Neural cell (in vitro differentiated cells): ENCODE results near the gene ACADM. TPM values are rescaled to one million over a fixed set of nuclear protein-coding genes. Genes with fewer than 3 reads are reported as not detected.

Source experiments
- H2AFZ ChIP-seq: fragments of 200-600, 300-800 bp; sonication (generic), shearing (Covaris generic); 2 replicates; pipeline ENCODE4 v1.6.0; 2014; ENCODE audit warnings: low read depth, mild to moderate bottlenecking, antibody characterized with exemption, low read length, moderate library complexity
- H3F3A ChIP-seq: fragments of 200-600 bp; shearing (Covaris generic); 2 replicates; pipeline ENCODE4 v1.6.1; 2016; ENCODE audit warnings: mild to moderate bottlenecking, moderate library complexity, mixed read lengths, antibody characterized with exemption, low read length; ENCODE audit not compliant: insufficient read depth, poor library complexity, severe bottlenecking
- H3K27ac ChIP-seq: fragments of 200-600, 300-800 bp; sonication (generic), shearing (Covaris generic); 2 replicates; pipeline ENCODE4 v1.5.1; 2014; ENCODE audit warnings: mild to moderate bottlenecking, low read length, moderate library complexity
- H3K27me3 ChIP-seq: fragments of 300-800, 200-600 bp; sonication (generic), shearing (Covaris generic); 2 replicates; pipeline ENCODE4 v1.6.0; 2014; ENCODE audit warnings: mild to moderate bottlenecking, low read depth, low read length, moderate library complexity; ENCODE audit not compliant: insufficient read depth
- H3K36me3 ChIP-seq: fragments of 300-800, 200-600 bp; sonication (generic), shearing (Covaris generic); 2 replicates; pipeline ENCODE4 v1.5.1; 2014; ENCODE audit warnings: mild to moderate bottlenecking, antibody characterized with exemption, low read length, moderate library complexity; ENCODE audit not compliant: insufficient read depth
- H3K4me2 ChIP-seq: fragments of 300-800, 200-600 bp; sonication (generic), shearing (Covaris generic); 2 replicates; pipeline ENCODE4 v1.6.0; 2014; ENCODE audit warnings: mild to moderate bottlenecking, low read length
- H3K4me3 ChIP-seq: fragments of 300-800, 200-600 bp; sonication (generic), shearing (Covaris generic); 2 replicates; pipeline ENCODE4 v1.5.1; 2014; ENCODE audit warnings: mild to moderate bottlenecking, low read length, moderate library complexity
- H3K79me2 ChIP-seq: fragments of 200-600 bp; shearing (Covaris generic); replicated peaks from 2 replicates; pipeline ENCODE4 v1.6.0; 2014; ENCODE audit warnings: mild to moderate bottlenecking, low read length, moderate library complexity; ENCODE audit not compliant: insufficient read depth
- H3K9ac ChIP-seq: fragments of 300-800, 200-600 bp; sonication (generic), shearing (Covaris generic); 2 replicates; pipeline ENCODE4 v1.6.1; 2016; ENCODE audit warnings: mild to moderate bottlenecking, low read length, mixed read lengths
- H3K9me2 ChIP-seq: fragments of 200-600 bp; shearing (Covaris generic); 2 replicates; pipeline ENCODE4 v1.6.1; 2016; ENCODE audit warnings: mild to moderate bottlenecking, low read length, mixed read lengths; ENCODE audit not compliant: insufficient read depth
- H3K9me3 ChIP-seq: fragments of 200-600, 300-800 bp; sonication (generic), shearing (Covaris generic); 2 replicates; pipeline ENCODE4 v1.6.1; 2016; ENCODE audit warnings: mild to moderate bottlenecking, mixed run types, low read length, moderate library complexity, mixed read lengths
- H4K20me1 ChIP-seq: fragments of 200-600 bp; shearing (Covaris generic); 2 replicates; pipeline ENCODE4 v1.6.1; 2016; ENCODE audit warnings: mild to moderate bottlenecking, mixed run types; ENCODE audit not compliant: insufficient read depth
- EP300 ChIP-seq: fragments of 450-650 bp; conservative IDR thresholded peaks from 2 replicates; pipeline ENCODE4 v1.6.1; 2014; ENCODE audit warnings: antibody characterized with exemption, mild to moderate bottlenecking, moderate library complexity; ENCODE audit not compliant: poor library complexity, severe bottlenecking
- EZH2 ChIP-seq: fragments of 200-600, 300-800 bp; shearing (Covaris generic), sonication (generic); IDR thresholded peaks from 2 replicates; pipeline ENCODE4 v1.6.1; 2014; ENCODE audit warnings: antibody characterized with exemption, low read length, borderline replicate concordance, mild to moderate bottlenecking; ENCODE audit not compliant: insufficient read depth, poor library complexity, severe bottlenecking
- MXI1 ChIP-seq: fragments of 450-650 bp; conservative IDR thresholded peaks from 2 replicates; pipeline ENCODE4 v1.6.1; 2014; ENCODE audit warnings: antibody characterized with exemption, mild to moderate bottlenecking; ENCODE audit not compliant: poor library complexity, severe bottlenecking
- POLR2AphosphoS5 ChIP-seq: IDR thresholded peaks from 2 replicates; pipeline ENCODE4 v1.6.1; 2012
- RAD21 ChIP-seq: fragments of 450-650 bp; conservative IDR thresholded peaks from 2 replicates; pipeline ENCODE4 v1.6.1; 2014; ENCODE audit warnings: antibody characterized with exemption, mild to moderate bottlenecking, moderate library complexity
- SMC3 ChIP-seq: fragments of 450-650 bp; conservative IDR thresholded peaks from 2 replicates; pipeline ENCODE4 v1.6.1; 2014; ENCODE audit warnings: antibody characterized with exemption, mild to moderate bottlenecking, moderate library complexity; ENCODE audit not compliant: poor library complexity
- TAF1 ChIP-seq: IDR thresholded peaks from 2 replicates; pipeline ENCODE4 v1.6.1; 2012; ENCODE audit warnings: low read depth
- polyA plus RNA-seq: library from polyadenylated mRNA; depleted of rRNA; stranded (reverse); fragments of >200 nt; gene quantifications from 2 replicates; pipeline ENCODE4 v1.2.3, GENCODE V29; 2014
- TF ChIP-seq, protein P1 (sequence below): IDR thresholded peaks from 2 replicates; pipeline ENCODE4 v1.6.1; 2012; ENCODE audit warnings: borderline replicate concordance
- TF ChIP-seq, protein P2 (sequence below): fragments of 450-650 bp; IDR thresholded peaks from 2 replicates; pipeline ENCODE4 v1.5.1; 2014; ENCODE audit warnings: antibody characterized with exemption, mild to moderate bottlenecking, moderate library complexity; ENCODE audit not compliant: poor library complexity, severe bottlenecking

The ACADM gene
- polyA plus RNA-seq, 1 donor from 2014 or later, result 230 TPM

DNA sequence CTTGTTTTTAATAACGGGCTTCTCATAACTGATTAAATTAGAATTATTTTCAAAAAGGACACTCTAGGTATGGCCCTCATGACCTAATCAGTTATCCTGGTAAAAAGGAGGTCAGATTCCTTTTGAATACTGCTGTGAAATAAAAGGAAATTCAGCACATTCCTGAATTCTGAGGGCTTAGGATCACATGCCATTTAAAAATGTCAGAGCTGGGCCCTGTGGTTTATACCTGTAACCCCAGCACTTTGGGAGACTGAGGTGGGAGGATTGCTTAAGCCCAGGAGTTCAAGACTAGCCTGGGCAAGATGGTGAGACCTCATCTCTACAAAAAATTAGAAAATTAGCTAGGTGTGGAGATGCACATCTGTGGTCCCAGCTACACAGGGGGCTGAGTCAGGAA, 43.5 kb downstream of the ACADM start:
- Histone ChIP-seq H3K4me3 (no peak overlapping the region), H3K27me3 (no peaks in the 10 kb centered on the region), H3K36me3 (no peaks in the 10 kb centered on the region), H3K79me2 (no peaks in the 10 kb centered on the region), H3K9me3 (no peaks in the 10 kb centered on the region), H3F3A (no peaks in the 10 kb centered on the region), H3K9me2 (no peaks in the 10 kb centered on the region), H4K20me1 (no peaks in the 10 kb centered on the region), H3K27ac (no peak overlapping the region), H2AFZ (no peak overlapping the region), H3K9ac (no peak overlapping the region), H3K4me2 (no peak overlapping the region)
- no peak for TF ChIP-seq MXI1
- TF ChIP-seq, protein P1, sequence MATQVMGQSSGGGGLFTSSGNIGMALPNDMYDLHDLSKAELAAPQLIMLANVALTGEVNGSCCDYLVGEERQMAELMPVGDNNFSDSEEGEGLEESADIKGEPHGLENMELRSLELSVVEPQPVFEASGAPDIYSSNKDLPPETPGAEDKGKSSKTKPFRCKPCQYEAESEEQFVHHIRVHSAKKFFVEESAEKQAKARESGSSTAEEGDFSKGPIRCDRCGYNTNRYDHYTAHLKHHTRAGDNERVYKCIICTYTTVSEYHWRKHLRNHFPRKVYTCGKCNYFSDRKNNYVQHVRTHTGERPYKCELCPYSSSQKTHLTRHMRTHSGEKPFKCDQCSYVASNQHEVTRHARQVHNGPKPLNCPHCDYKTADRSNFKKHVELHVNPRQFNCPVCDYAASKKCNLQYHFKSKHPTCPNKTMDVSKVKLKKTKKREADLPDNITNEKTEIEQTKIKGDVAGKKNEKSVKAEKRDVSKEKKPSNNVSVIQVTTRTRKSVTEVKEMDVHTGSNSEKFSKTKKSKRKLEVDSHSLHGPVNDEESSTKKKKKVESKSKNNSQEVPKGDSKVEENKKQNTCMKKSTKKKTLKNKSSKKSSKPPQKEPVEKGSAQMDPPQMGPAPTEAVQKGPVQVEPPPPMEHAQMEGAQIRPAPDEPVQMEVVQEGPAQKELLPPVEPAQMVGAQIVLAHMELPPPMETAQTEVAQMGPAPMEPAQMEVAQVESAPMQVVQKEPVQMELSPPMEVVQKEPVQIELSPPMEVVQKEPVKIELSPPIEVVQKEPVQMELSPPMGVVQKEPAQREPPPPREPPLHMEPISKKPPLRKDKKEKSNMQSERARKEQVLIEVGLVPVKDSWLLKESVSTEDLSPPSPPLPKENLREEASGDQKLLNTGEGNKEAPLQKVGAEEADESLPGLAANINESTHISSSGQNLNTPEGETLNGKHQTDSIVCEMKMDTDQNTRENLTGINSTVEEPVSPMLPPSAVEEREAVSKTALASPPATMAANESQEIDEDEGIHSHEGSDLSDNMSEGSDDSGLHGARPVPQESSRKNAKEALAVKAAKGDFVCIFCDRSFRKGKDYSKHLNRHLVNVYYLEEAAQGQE, result no peak

DNA sequence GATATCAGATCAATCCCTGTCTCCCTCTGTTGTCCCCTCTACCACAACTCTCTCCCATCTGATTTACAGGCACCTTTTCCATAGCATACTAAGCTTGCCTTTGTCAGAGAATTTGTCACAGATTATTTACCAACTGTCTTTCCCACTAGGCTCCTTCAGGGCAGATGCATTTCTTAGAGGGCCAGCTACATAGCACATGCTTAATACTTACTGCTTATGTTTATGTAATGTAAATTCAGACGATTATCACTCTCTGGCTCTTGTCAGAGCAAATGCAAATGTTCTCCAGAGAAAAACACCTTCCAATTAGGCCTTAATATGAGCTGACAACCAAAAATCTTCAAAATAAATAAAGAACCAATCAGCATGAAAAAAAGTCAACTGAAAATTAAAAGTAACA, 46.3 kb downstream of the ACADM start:
- H3K9ac ChIP-seq, result no peak overlapping the region
- TF ChIP-seq POLR2AphosphoS5 (no peak), TAF1 (no peak), MXI1 (no peak), SMC3 (no peak), EP300 (no peak), RAD21 (no peak), EZH2 (no peak)
- TF ChIP-seq, protein P1, result no peak
- TF ChIP-seq, protein P2, sequence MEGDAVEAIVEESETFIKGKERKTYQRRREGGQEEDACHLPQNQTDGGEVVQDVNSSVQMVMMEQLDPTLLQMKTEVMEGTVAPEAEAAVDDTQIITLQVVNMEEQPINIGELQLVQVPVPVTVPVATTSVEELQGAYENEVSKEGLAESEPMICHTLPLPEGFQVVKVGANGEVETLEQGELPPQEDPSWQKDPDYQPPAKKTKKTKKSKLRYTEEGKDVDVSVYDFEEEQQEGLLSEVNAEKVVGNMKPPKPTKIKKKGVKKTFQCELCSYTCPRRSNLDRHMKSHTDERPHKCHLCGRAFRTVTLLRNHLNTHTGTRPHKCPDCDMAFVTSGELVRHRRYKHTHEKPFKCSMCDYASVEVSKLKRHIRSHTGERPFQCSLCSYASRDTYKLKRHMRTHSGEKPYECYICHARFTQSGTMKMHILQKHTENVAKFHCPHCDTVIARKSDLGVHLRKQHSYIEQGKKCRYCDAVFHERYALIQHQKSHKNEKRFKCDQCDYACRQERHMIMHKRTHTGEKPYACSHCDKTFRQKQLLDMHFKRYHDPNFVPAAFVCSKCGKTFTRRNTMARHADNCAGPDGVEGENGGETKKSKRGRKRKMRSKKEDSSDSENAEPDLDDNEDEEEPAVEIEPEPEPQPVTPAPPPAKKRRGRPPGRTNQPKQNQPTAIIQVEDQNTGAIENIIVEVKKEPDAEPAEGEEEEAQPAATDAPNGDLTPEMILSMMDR, result no peak
- no peaks in the 10 kb centered on the region for H3F3A ChIP-seq
- H2AFZ ChIP-seq, result no peak overlapping the region
- no peak overlapping the region for H3K27ac ChIP-seq
- H3K9me3 ChIP-seq, result no peaks in the 10 kb centered on the region
- no peaks in the 10 kb centered on the region for H4K20me1 ChIP-seq
- H3K27me3 ChIP-seq, result no peaks in the 10 kb centered on the region
- no peaks in the 10 kb centered on the region for H3K36me3 ChIP-seq
- H3K4me2 ChIP-seq, result no peak overlapping the region
- no peak overlapping the region for H3K4me3 ChIP-seq
- H3K9me2 ChIP-seq, result no peaks in the 10 kb centered on the region
- no peaks in the 10 kb centered on the region for H3K79me2 ChIP-seq
